ENCODE measurements around the gene PKNOX2. TPM values are rescaled to one million over a fixed set of nuclear protein-coding genes. Genes with fewer than 3 reads are reported as not detected.

The PKNOX2 gene
- total and polyA plus RNA-seq, 10 of the 15 experiments (the other 5 are each of a cell fraction or from before 2014, with no cell fraction given), result not detected

GRCh38 chr11:125262194-125262829, 97.8 kb downstream of the PKNOX2 start:
- H2AFZ ChIP-seq (ENCODE audit: control insufficient read depth, low read depth, low read length), result no peak overlapping the region
- no peak for FAIRE-seq
- no peak overlapping the region for H3K9ac ChIP-seq (ENCODE audit: control insufficient read depth, insufficient read depth, low read length)
- RAD21 ChIA-PET (ENCODE audit: unreplicated experiment), result no interaction called here
- in situ Hi-C loops (cut with MboI), result no loop called here
- no peak overlapping the region for H3K4me3 ChIP-seq
- H3K27me3 ChIP-seq (replicated peaks in 1 of 2; ENCODE audit: control insufficient read depth in 2 of 2, insufficient read depth in 2 of 2, low read length in 1 of 2), result peaks cover 3 to 16% of the 10 kb centered on the region in 2 experiments; a peak in 3 of 4 replicates
- H3K79me2 ChIP-seq (ENCODE audit: control insufficient read depth, insufficient read depth, low read length), result no peaks in the 10 kb centered on the region
- TF ChIP-seq BCL3 (IDR thresholded peaks at IDR 0.05; ENCODE audit: borderline replicate concordance, insufficient read depth, low read depth, low read length, poor library complexity, severe bottlenecking) (no peak), MLLT1 (IDR thresholded peaks at IDR 0.05) (no peak), MAX (IDR thresholded peaks at IDR 0.05; ENCODE audit: low read depth, low read length) (no peak), TCF12 (IDR thresholded peaks at IDR 0.05; ENCODE audit: low read depth, low read length) (no peak), STAT3 (IDR thresholded peaks at IDR 0.05; ENCODE audit: low read depth, low read length) (no peak), HDAC2 (IDR thresholded peaks at IDR 0.05) (no peak), ZNF687 (IDR thresholded peaks at IDR 0.05) (no peak), MXI1 (IDR thresholded peaks at IDR 0.05; ENCODE audit: low read depth, low read length) (no peak), TAF1 (IDR thresholded peaks at IDR 0.05; ENCODE audit: borderline replicate concordance, low read depth, low read length) (no peak)
- SMC1A ChIA-PET (ENCODE audit: uncharacterized antibody, unreplicated experiment), result no interaction called here
- H4K20me1 ChIP-seq (ENCODE audit: control insufficient read depth, insufficient read depth), result no peaks in the 10 kb centered on the region
- POLR2A ChIA-PET, result no interaction called here
- no peaks in the 10 kb centered on the region for H3K9me3 ChIP-seq (replicated peaks; ENCODE audit: control insufficient read depth, insufficient read depth, low read length)
- H3K36me3 ChIP-seq (ENCODE audit: control insufficient read depth in 2 of 2, insufficient read depth in 2 of 2, low read length in 1 of 2), result no peaks in the 10 kb centered on the region
- CTCF ChIA-PET, result no interaction called here
- H3K27ac ChIP-seq (ENCODE audit: control insufficient read depth, insufficient read depth), result no peak overlapping the region
- BruUV-seq (replicated peaks), result no TSS peak
- intact Hi-C loops (cut with micrococcal nuclease; ENCODE audit: unreplicated experiment), result no loop called here
- no peak for ATAC-seq
- DNase-seq (ENCODE audit: low read depth, low spot score), result no peak
- no peak overlapping the region for H3K4me2 ChIP-seq (ENCODE audit: control insufficient read depth, insufficient read depth)
- H3K4me1 ChIP-seq (ENCODE audit: control insufficient read depth, insufficient read depth, low read length), result no peaks in the 10 kb centered on the region
- WGBS (ENCODE audit: insufficient coverage, insufficient replicate concordance, low lambda C conversion rate, missing lambda C conversion rate), result 58% methylated on average over 18 of the region's 20 CpGs

Measured in GM12878 (cell line).